HEK293T (cell line): Measurements from ENCODE around the gene BHLHE23.

Source experiments
- CTCF ChIA-PET: fragments of 350-600 bp; formaldehyde crosslinking; extraction: SDS; loops from one replicate; lab custom pipeline; 2021; ENCODE audit warnings: antibody characterized with exemption, inconsistent platforms; lab: Yijun Ruan, JAX
- POLR2A ChIA-PET: fragments of 350-600 bp; formaldehyde crosslinking; extraction: SDS; loops from one replicate; lab custom pipeline; 2020; ENCODE audit warnings: antibody characterized with exemption, inconsistent platforms; lab: Yijun Ruan, JAX
- DNase-seq: peaks from one replicate; pipeline ENCODE4 v3.0.0; 2012; ENCODE audit warnings: mixed read lengths; ENCODE audit errors: extremely low spot score
- ARNT ChIP-seq: fragments of 450-650 bp; IDR thresholded peaks from 2 replicates; pipeline ENCODE4 v1.6.1; 2017; ENCODE audit warnings: mild to moderate bottlenecking
- BHLHE40 ChIP-seq: fragments of 450-650 bp; IDR thresholded peaks from 2 replicates; pipeline ENCODE4 v1.6.1; 2016; ENCODE audit warnings: mild to moderate bottlenecking, moderate library complexity, borderline replicate concordance
- CTBP1 ChIP-seq: fragments of 450-650 bp; IDR thresholded peaks from 2 replicates; pipeline ENCODE4 v1.6.1; 2016; ENCODE audit warnings: borderline replicate concordance
- ELF4 ChIP-seq: fragments of 450-650 bp; IDR thresholded peaks from 2 replicates; pipeline ENCODE4 v1.6.1; 2017; ENCODE audit warnings: antibody characterized with exemption
- FOXA1 ChIP-seq: fragments of 450-650 bp; IDR thresholded peaks from 2 replicates; pipeline ENCODE4 v1.6.1; 2016; ENCODE audit warnings: mild to moderate bottlenecking
- FOXK2 ChIP-seq: fragments of 450-650 bp; IDR thresholded peaks from 2 replicates; pipeline ENCODE4 v1.6.1; 2016; ENCODE audit warnings: mild to moderate bottlenecking
- FOXM1 ChIP-seq: fragments of 450-650 bp; IDR thresholded peaks from 2 replicates; pipeline ENCODE4 v1.6.1; 2017; ENCODE audit warnings: mild to moderate bottlenecking, borderline replicate concordance
- HDGF ChIP-seq: fragments of 450-650 bp; IDR thresholded peaks from 2 replicates; pipeline ENCODE4 v1.6.1; 2017; ENCODE audit warnings: antibody characterized with exemption, borderline replicate concordance
- L3MBTL2 ChIP-seq: fragments of 450-650 bp; conservative IDR thresholded peaks from 2 replicates; pipeline ENCODE4 v1.6.1; 2016; ENCODE audit warnings: mild to moderate bottlenecking
- LEF1 ChIP-seq: fragments of 450-650 bp; IDR thresholded peaks from 2 replicates; pipeline ENCODE4 v1.6.1; 2017; ENCODE audit warnings: mild to moderate bottlenecking, borderline replicate concordance
- NFRKB ChIP-seq: fragments of 450-650 bp; IDR thresholded peaks from 2 replicates; pipeline ENCODE4 v1.6.1; 2016; ENCODE audit warnings: mild to moderate bottlenecking, moderate library complexity
- PKNOX1 ChIP-seq: fragments of 450-650 bp; IDR thresholded peaks from 2 replicates; pipeline ENCODE4 v1.6.1; 2016
- SP1 ChIP-seq: fragments of 450-650 bp; IDR thresholded peaks from 2 replicates; pipeline ENCODE4 v1.6.1; 2017
- SUZ12 ChIP-seq: fragments of 450-650 bp; IDR thresholded peaks from 2 replicates; pipeline ENCODE4 v1.6.1; 2016; ENCODE audit warnings: mild to moderate bottlenecking
- TARDBP ChIP-seq: fragments of 450-650 bp; IDR thresholded peaks from 2 replicates; pipeline ENCODE4 v1.6.1; 2016
- ZNF384 ChIP-seq: fragments of 450-650 bp; IDR thresholded peaks from 2 replicates; pipeline ENCODE4 v1.6.1; 2016

Gene BHLHE23

GRCh38 chr20:62996596-62996982 is 10.2 kb downstream of the BHLHE23 start:
- ChIA-PET POLR2A (no interaction called here), CTCF (no interaction called here)
- TF ChIP-seq SP1 (no peak), CTBP1 (no peak), FOXM1 (no peak), TARDBP (no peak), SUZ12 (no peak), ELF4 (no peak), PKNOX1 (no peak), FOXA1 (no peak), ARNT (no peak), L3MBTL2 (no peak), LEF1 (no peak), HDGF (no peak), ZNF384 (no peak), FOXK2 (no peak), BHLHE40 (no peak), NFRKB (no peak)
- no peak for DNase-seq

GRCh38 chr20:62995898-62996595 is 10.7 kb downstream of the BHLHE23 start:
- no peak for DNase-seq
- ChIA-PET CTCF (no interaction called here), POLR2A (no interaction called here)
- no peak for TF ChIP-seq SUZ12
- TF ChIP-seq ELF4 = no peak
- TF ChIP-seq FOXM1 = no peak
- TF ChIP-seq SP1 = no peak
- no peak for TF ChIP-seq NFRKB
- TF ChIP-seq PKNOX1 = no peak
- TF ChIP-seq CTBP1 = no peak
- no peak for TF ChIP-seq TARDBP
- TF ChIP-seq ZNF384 = no peak
- no peak for TF ChIP-seq FOXK2
- no peak for TF ChIP-seq LEF1
- TF ChIP-seq ARNT = no peak
- TF ChIP-seq BHLHE40 = no peak

- no peak for DNase-seq
- TF ChIP-seq SP1 (no peak), FOXM1 (no peak), ZNF384 (no peak), ARNT (no peak), LEF1 (no peak), SUZ12 (no peak), FOXK2 (no peak), HDGF (no peak), ELF4 (no peak), TARDBP (no peak), FOXA1 (no peak), L3MBTL2 (no peak), NFRKB (no peak), CTBP1 (no peak)
- ChIA-PET POLR2A (no interaction called here), CTCF (no interaction called here)
These were observed 11.3 kb downstream of the BHLHE23 start for GRCh38 chr20:62995481-62995880.

- CTCF ChIA-PET = no interaction called here
- TF ChIP-seq NFRKB = no peak
- no peak for TF ChIP-seq ARNT
- no peak for TF ChIP-seq TARDBP
- no peak for TF ChIP-seq FOXK2
- TF ChIP-seq ELF4 = no peak
- TF ChIP-seq CTBP1 = no peak
- no peak for TF ChIP-seq BHLHE40
- no peak for TF ChIP-seq SP1
- no peak for TF ChIP-seq ZNF384
- no peak for TF ChIP-seq LEF1
- no peak for TF ChIP-seq FOXA1
- TF ChIP-seq FOXM1 = no peak
- TF ChIP-seq PKNOX1 = no peak
- TF ChIP-seq HDGF = no peak
- no peak for TF ChIP-seq L3MBTL2
- TF ChIP-seq SUZ12 = no peak
- POLR2A ChIA-PET = no interaction called here
- no peak for DNase-seq
These were observed 11.9 kb downstream of the BHLHE23 start for GRCh38 chr20:62994869-62995281.

- DNase-seq = no peak
- ChIA-PET POLR2A (no interaction called here), CTCF (no interaction called here)
- no peak for TF ChIP-seq HDGF
- TF ChIP-seq BHLHE40 = no peak
- TF ChIP-seq PKNOX1 = no peak
- TF ChIP-seq SP1 = no peak
- no peak for TF ChIP-seq ELF4
- no peak for TF ChIP-seq NFRKB
- TF ChIP-seq TARDBP = no peak
- no peak for TF ChIP-seq LEF1
- TF ChIP-seq L3MBTL2 = no peak
- no peak for TF ChIP-seq FOXA1
- TF ChIP-seq ZNF384 = no peak
These were observed 12.8 kb downstream of the BHLHE23 start for GRCh38 chr20:62993856-62994494.
